ENCODE results near the gene KCNH4.
"Not testable (repeated sequence)": the region's sequence is repeated elsewhere in the genome, so short reads cannot be mapped to it uniquely, and the experiment has no call there.

The KCNH4 gene

DNA sequence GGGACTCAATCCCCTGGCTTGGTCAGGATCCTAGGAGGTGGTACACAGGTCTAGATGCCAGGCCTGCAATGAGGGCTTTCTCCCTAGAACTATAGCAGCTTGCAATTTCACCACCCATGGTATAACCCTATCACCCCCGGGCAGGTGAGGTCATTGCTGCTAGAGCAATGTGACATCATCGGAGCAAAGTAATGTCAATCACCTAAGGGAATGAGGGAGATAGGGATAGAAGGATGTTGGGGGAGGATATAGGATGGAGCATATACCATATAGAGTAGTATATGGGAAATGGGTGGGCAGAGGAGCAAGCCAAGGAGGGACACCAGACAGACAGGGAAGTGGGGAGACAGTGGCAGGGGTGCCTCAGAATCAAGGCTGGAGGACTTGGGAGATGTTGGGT lies 3.3 kb downstream of the KCNH4 start:
- no peak for DNase-seq

- no peak for DNase-seq
Observed at GRCh38 chr17:42174126-42174783, 6.7 kb downstream of the KCNH4 start.

DNA sequence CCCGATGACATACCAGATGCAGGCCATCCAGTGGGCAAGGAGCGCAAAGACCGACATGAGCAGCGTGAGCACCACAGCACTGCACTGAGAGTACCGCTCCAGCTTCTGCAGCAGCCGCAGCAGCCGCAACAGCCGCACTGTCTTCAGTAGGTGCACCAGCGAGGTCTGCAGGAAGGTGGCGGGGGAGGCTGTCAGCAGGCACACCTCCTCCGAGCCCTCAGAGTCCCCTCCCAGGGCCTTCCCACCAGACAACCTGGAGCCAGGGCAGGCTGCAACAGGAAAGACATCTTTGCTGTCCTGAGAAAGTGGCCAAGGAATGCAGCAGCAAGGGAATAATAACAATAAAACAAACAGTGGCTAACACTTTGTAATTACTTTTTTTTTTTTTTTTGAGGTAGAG lies 9.1 kb downstream of the KCNH4 start:
- no peak for DNase-seq

- no peak for DNase-seq
Observed at GRCh38 chr17:42169351-42169750, 11.6 kb downstream of the KCNH4 start.

DNA sequence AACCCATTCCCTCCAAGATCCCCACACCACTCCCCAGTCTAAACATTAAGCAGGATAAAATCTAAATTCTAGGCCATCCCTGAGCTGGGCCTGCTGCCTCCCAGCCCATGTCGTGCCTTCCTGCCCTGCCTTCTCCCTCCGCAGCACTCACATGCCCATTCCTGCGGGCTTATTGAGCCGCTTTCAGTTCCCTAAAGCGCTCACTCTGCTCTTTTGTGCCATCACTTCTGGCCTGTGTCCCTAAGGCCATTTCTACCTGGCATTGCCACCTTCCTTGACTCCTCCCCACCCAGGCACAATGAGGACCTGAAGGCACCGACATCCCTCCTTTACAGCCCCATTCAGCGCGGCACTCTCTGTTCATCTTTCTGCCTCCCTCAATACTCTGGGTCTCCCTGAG lies 13.1 kb downstream of the KCNH4 start:
- no peak for DNase-seq

DNA sequence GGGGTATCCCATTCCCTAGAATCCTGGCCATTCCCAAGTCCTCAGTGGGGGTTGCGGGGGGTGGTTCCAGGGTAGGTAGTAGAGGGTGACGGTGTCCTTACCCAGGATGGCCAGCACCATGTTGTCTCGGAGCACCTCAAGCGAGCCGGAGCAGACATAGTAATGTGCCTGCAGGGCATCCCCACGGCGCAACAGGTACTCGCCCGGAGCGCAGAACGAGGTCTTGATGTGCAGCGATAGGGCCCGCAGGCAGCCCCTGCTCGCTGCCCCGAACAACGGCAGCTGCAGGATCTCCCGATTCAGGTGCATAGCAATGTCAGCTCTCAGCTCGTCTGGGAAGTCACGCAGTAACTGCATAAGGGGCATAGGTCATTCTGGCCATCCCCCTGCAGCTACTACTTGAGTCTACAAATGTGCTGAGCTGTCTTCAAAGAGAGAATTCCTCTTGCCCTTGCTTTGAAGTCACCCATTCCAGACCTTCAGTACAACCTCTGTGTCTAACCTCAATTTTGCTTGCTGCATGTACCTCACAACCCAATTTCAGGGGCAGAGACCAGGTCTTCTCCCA lies 14.7 kb downstream of the KCNH4 start:
- DNase-seq = no peak

GRCh38 chr17:42165751-42166150 lies 15.2 kb downstream of the KCNH4 start:
- no peak for DNase-seq

- DNase-seq = no peak
Observed at GRCh38 chr17:42163696-42164407, 17.1 kb downstream of the KCNH4 start.

- DNase-seq = no peak
Observed at GRCh38 chr17:42163113-42163512, 17.8 kb downstream of the KCNH4 start.

DNA sequence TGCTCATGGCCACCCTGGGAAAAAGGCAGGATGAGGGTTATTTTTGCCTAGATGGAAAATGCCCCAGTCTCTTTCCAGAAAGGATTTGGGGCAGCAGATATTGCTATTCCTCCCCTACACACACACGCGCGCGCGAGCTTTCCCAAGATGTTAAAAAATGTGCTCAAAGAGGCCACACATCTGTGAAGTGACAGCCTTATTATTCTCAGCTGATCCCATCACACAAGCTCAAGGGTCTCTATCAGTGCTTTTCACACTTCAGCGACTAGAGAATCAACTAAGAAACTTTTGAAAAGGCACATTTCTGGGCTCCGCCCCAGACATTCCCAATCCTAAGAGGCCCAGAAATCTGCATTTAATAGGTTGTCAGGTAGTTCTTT lies 20.4 kb downstream of the KCNH4 start:
- DNase-seq = no peak

GRCh38 chr17:42159796-42160530 lies 21.0 kb downstream of the KCNH4 start:
- no peak for DNase-seq

GRCh38 chr17:42155614-42156045 lies 25.3 kb downstream of the KCNH4 start:
- no peak for DNase-seq

- peak; percentile 31 for DNase-seq
Observed at GRCh38 chr17:42153919-42154742, 26.8 kb downstream of the KCNH4 start.

- no peak for DNase-seq
Observed at GRCh38 chr17:42146911-42147607, 33.9 kb downstream of the KCNH4 start.

GRCh38 chr17:42143138-42143537 lies 37.8 kb downstream of the KCNH4 start:
- not testable (repeated sequence) for DNase-seq

DNA sequence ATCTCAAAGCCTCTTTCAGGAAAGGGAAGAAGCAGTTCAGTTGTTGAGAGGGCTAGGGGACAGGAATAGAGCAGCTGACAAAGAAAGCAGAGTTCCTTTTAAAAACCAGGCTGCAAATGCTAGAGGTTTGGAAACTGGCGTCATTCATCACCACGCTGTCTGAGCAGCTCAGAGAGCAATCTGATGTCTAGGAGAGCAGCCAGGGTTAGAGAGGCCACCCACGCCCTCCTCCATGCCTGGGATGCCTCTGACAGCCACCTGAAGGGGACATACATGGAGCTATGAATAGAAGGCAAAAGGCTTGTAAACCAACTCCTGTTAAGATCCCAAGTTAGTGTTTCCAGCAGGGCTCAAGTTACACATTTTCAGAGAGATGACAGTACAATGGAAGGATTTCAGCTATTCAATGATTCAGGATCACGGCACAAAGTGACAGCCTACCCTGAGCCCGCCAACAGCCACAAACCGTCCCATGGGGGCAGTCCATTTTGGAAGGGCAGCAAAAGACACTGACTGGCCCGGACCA lies 38.5 kb downstream of the KCNH4 start:
- no peak for DNase-seq

DNA sequence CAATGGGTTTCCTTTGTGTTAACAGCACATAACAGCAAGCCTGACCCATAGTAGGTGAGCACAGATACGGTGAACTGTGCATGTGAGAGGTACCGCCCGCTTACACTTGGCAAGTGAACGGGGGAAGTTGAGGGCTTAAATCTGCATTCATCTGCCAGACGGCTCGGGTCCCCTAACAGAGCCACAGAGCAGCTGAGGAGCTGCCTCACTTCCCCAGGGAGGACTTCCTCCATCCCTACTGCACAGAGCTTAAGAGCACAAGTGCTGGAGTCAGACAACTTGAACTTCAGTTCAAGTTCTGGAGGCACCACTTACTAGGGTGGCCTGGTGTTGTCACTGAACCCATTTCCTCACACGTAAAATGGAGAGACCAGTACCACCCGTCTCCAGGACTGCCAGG lies 39.6 kb downstream of the KCNH4 start:
- no peak for DNase-seq

DNA sequence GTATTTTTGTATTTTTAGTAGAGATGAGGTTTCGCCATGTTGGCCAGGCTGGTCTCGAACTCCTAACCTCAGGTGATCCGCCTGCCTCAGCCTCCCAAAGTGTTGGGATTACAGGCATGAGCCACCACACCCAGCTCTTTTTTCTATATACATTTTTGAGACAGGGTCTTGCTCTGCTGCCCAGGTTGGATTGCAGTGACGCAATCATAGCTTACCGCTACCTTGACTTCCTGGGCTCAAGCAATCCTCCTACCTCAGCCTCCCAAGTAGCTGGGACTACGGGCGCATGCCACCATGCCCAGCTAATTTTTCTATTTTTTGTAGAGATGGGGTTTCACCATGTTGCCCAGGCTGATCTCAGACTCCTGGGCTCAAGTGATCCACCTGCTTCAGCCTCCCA lies 40.3 kb downstream of the KCNH4 start:
- DNase-seq = not testable (repeated sequence)

- DNase-seq = no peak
Observed at GRCh38 chr17:42138749-42139492, 42.0 kb downstream of the KCNH4 start.

GRCh38 chr17:42136654-42137051 lies 44.3 kb downstream of the KCNH4 start:
- no peak for DNase-seq

Data from GF-D8 (cell line).